H1 (cell line): ENCODE data around the gene NUP107. TPM values are rescaled to one million over a fixed set of nuclear protein-coding genes. Genes with fewer than 3 reads are reported as not detected.

Source experiments
- CTCF ChIA-PET: fragments of 300-600 bp; sonication (Branson Sonifier 250); formaldehyde crosslinking; loops from one replicate; lab custom pipeline; 2021; ENCODE audit not compliant: partially characterized antibody; lab: Charles Lee
- POLR2A ChIA-PET: fragments of 300-600 bp; sonication (Branson Sonifier 250); formaldehyde crosslinking; loops from one replicate; lab custom pipeline; 2021; ENCODE audit warnings: inconsistent platforms; ENCODE audit not compliant: partially characterized antibody; lab: Charles Lee
- DNase-seq, 2 experiments: peaks; one replicate each; pipeline versions ENCODE4 v3.0.0 to v3.0.0-alpha.2; 2010 to 2022; ENCODE audit warnings: low spot score in 2 of 2, low read depth in 1 of 2, mixed read lengths in 1 of 2
- FAIRE-seq: peaks from 2 replicates; lab custom pipeline; 2011; peaks lifted over from hg19 to GRCh38; lab: Jason Lieb, UNC
- H2AFZ ChIP-seq: 2 replicates; pipeline ENCODE4 v1.8.1; 2012; ENCODE audit warnings: low read length, inconsistent platforms
- H2AK5ac ChIP-seq: 2 replicates; pipeline ENCODE4 v1.6.1; 2013; ENCODE audit warnings: low read depth, low read length
- H2BK120ac ChIP-seq: replicated peaks from 2 replicates; pipeline ENCODE3; 2013; ENCODE audit warnings: low read depth, low read length, inconsistent platforms
- H2BK12ac ChIP-seq: 2 replicates; pipeline ENCODE4 v1.6.1; 2013; ENCODE audit warnings: low read depth, low read length
- H2BK15ac ChIP-seq: 2 replicates; pipeline ENCODE4 v1.6.1; 2013; ENCODE audit warnings: low read length
- H2BK20ac ChIP-seq: 2 replicates; pipeline ENCODE4 v1.6.1; 2013; ENCODE audit warnings: low read length
- H2BK5ac ChIP-seq: 2 replicates; pipeline ENCODE4 v1.6.1; 2013; ENCODE audit warnings: low read depth, low read length
- H3K14ac ChIP-seq: 2 replicates; pipeline ENCODE4 v1.6.1; 2013; ENCODE audit warnings: inconsistent platforms; ENCODE audit not compliant: insufficient read length
- H3K18ac ChIP-seq: 2 replicates; pipeline ENCODE4 v1.6.1; 2013; ENCODE audit warnings: low read length; ENCODE audit errors: extremely low read depth
- H3K23ac ChIP-seq: 2 replicates; pipeline ENCODE4 v1.6.1; 2013; ENCODE audit warnings: inconsistent platforms; ENCODE audit not compliant: insufficient read length
- H3K23me2 ChIP-seq: 2 replicates; pipeline ENCODE4 v1.6.1; 2013; ENCODE audit warnings: low read depth, low read length
- H3K27ac ChIP-seq: 2 replicates; pipeline ENCODE4 v1.6.1; 2011; ENCODE audit warnings: low read depth, low read length, inconsistent platforms
- H3K27me3 ChIP-seq, 4 experiments: replicated peaks in 1 of 4; 1 replicate in 1 of 4; 2 replicates in 3 of 4; pipeline versions ENCODE4 v1.6.1 to v1.8.1; 2011 to 2013; ENCODE audit warnings: low read length in 3 of 4, mild to moderate bottlenecking in 3 of 4, inconsistent platforms in 2 of 4, mixed read lengths in 2 of 4, moderate library complexity in 1 of 4; ENCODE audit not compliant: control insufficient read depth in 3 of 4, insufficient read depth in 3 of 4; ENCODE audit errors: extremely low read depth in 1 of 4
- H3K36me3 ChIP-seq, 4 experiments: 2 replicates each; pipeline versions ENCODE4 v1.6.1 to v1.8.1; 2011 to 2013; ENCODE audit warnings: mild to moderate bottlenecking in 4 of 4, low read length in 3 of 4, moderate library complexity in 2 of 4, control low read depth in 1 of 4, inconsistent platforms in 1 of 4; ENCODE audit not compliant: insufficient read depth in 4 of 4, control insufficient read depth in 2 of 4
- H3K4ac ChIP-seq: replicated peaks from 2 replicates; pipeline ENCODE3; 2013; ENCODE audit warnings: low read length, low read depth, mixed read lengths, inconsistent platforms; ENCODE audit not compliant: insufficient read length
- H3K4me1 ChIP-seq, 4 experiments: replicated peaks in 1 of 4; 1 replicate in 1 of 4; 2 replicates in 3 of 4; pipeline versions ENCODE4 v1.6.1 to v1.8.1; 2011 to 2013; ENCODE audit warnings: low read length in 3 of 4, inconsistent platforms in 2 of 4, mixed read lengths in 1 of 4; ENCODE audit not compliant: insufficient read depth in 4 of 4, control insufficient read depth in 3 of 4
- H3K4me2 ChIP-seq, 2 experiments: 2 replicates each; pipeline versions ENCODE4 v1.6.1 to v1.8.1; 2011 to 2013; ENCODE audit warnings: low read depth in 2 of 2, low read length in 2 of 2, control low read depth in 1 of 2, inconsistent platforms in 1 of 2, mild to moderate bottlenecking in 1 of 2; ENCODE audit not compliant: insufficient read depth in 1 of 2
- H3K4me3 ChIP-seq, 4 experiments: fragments of 200-600, 300-600 bp in 1 of 4; sonication (generic), shearing (Covaris generic), sonication (Bioruptor Twin) in 1 of 4; 2 replicates each; pipeline versions ENCODE4 v1.5.1 to v1.8.1; 2011 to 2016; ENCODE audit warnings: low read length in 4 of 4, low read depth in 3 of 4, control low read depth in 2 of 4, inconsistent platforms in 2 of 4, mild to moderate bottlenecking in 2 of 4, mixed read lengths in 1 of 4, moderate library complexity in 1 of 4; ENCODE audit not compliant: insufficient read depth in 2 of 4; ENCODE audit errors: extremely low read depth in 1 of 4
- H3K56ac ChIP-seq: replicated peaks from 2 replicates; pipeline ENCODE3; 2013; ENCODE audit warnings: low read depth, mild to moderate bottlenecking, mixed read lengths, low read length, inconsistent platforms; ENCODE audit not compliant: insufficient read length
- H3K79me1 ChIP-seq: 2 replicates; pipeline ENCODE4 v1.6.1; 2013; ENCODE audit warnings: low read depth, low read length, control low read depth
- H3K79me2 ChIP-seq, 2 experiments: 2 replicates each; pipeline versions ENCODE4 v1.6.1 to v1.8.1; 2012 to 2013; ENCODE audit warnings: low read length in 2 of 2, mild to moderate bottlenecking in 2 of 2, inconsistent platforms in 1 of 2; ENCODE audit not compliant: insufficient read depth in 2 of 2, control insufficient read depth in 1 of 2
- H3K9ac ChIP-seq, 4 experiments: replicated peaks in 1 of 4; 1 replicate in 1 of 4; 2 replicates in 3 of 4; pipeline versions ENCODE4 v1.6.1 to v1.8.1; 2011 to 2013; ENCODE audit warnings: low read depth in 3 of 4, low read length in 3 of 4, control low read depth in 2 of 4, mild to moderate bottlenecking in 2 of 4, moderate library complexity in 2 of 4, inconsistent platforms in 1 of 4; ENCODE audit errors: extremely low read depth in 1 of 4
- H3K9me3 ChIP-seq, 2 experiments: 2 replicates each; pipeline versions ENCODE4 v1.6.1 to v1.8.1; 2012 to 2013; ENCODE audit warnings: mild to moderate bottlenecking in 2 of 2, moderate library complexity in 2 of 2, control low read depth in 1 of 2, inconsistent platforms in 1 of 2, low read depth in 1 of 2, low read length in 1 of 2, mixed read lengths in 1 of 2; ENCODE audit not compliant: insufficient read depth in 2 of 2
- H4K20me1 ChIP-seq, 2 experiments: replicated peaks in 1 of 2; 2 replicates each; pipeline versions ENCODE3 to v1.8.1; 2011 to 2013; ENCODE audit warnings: inconsistent platforms in 2 of 2, low read length in 2 of 2, mild to moderate bottlenecking in 1 of 2; ENCODE audit not compliant: insufficient read depth in 2 of 2, control insufficient read depth in 1 of 2
- H4K5ac ChIP-seq: 2 replicates; pipeline ENCODE4 v1.6.1; 2013; ENCODE audit warnings: low read length, low read depth, mixed read lengths, inconsistent platforms; ENCODE audit not compliant: insufficient read length
- H4K8ac ChIP-seq: 2 replicates; pipeline ENCODE4 v1.8.0; 2013; ENCODE audit warnings: mild to moderate bottlenecking, moderate library complexity, low read length, inconsistent platforms; ENCODE audit not compliant: insufficient read depth; ENCODE audit errors: extremely low read depth
- H4K91ac ChIP-seq: replicated peaks from 2 replicates; pipeline ENCODE3; 2013; ENCODE audit warnings: low read length, mixed read lengths, inconsistent platforms; ENCODE audit not compliant: insufficient read length
- ATF2 ChIP-seq: IDR thresholded peaks from 2 replicates; pipeline ENCODE4 v1.6.1; 2012; ENCODE audit warnings: low read length, inconsistent platforms
- ATF3 ChIP-seq: IDR thresholded peaks from 2 replicates; pipeline ENCODE4 v1.6.1; 2011; ENCODE audit warnings: low read depth, mild to moderate bottlenecking, low read length; ENCODE audit not compliant: insufficient read depth
- CBX5 ChIP-seq: fragments of 300-800, 300-1000 bp; sonication (generic); IDR thresholded peaks from 2 replicates; pipeline ENCODE4 v1.7.1; 2016; ENCODE audit warnings: antibody characterized with exemption, low read length, low read depth
- EGR1 ChIP-seq: IDR thresholded peaks from 2 replicates; pipeline ENCODE4 v1.6.1; 2011; ENCODE audit warnings: low read depth, low read length, borderline replicate concordance
- HDAC2 ChIP-seq, 2 experiments: fragments of 300-600 bp in 1 of 2; sonication (generic) in 1 of 2; IDR thresholded peaks; 2 replicates each; pipeline ENCODE4 v1.6.1; 2011 to 2012; ENCODE audit warnings: low read depth in 2 of 2, low read length in 2 of 2, mild to moderate bottlenecking in 2 of 2, moderate library complexity in 2 of 2, borderline replicate concordance in 1 of 2, inconsistent platforms in 1 of 2
- POLR2A ChIP-seq, 2 experiments: IDR thresholded peaks; 1 replicate in 1 of 2; 2 replicates in 1 of 2; pipeline ENCODE4 v1.6.1; 2011; ENCODE audit warnings: low read depth in 2 of 2, low read length in 2 of 2, mild to moderate bottlenecking in 2 of 2; ENCODE audit errors: control extremely low read depth in 1 of 2
- POU5F1 ChIP-seq: IDR thresholded peaks from 2 replicates; pipeline ENCODE4 v1.6.1; 2011; ENCODE audit warnings: low read depth, mild to moderate bottlenecking, low read length, moderate library complexity
- RAD21 ChIP-seq, 2 experiments: IDR thresholded peaks in 1 of 2; conservative IDR thresholded peaks in 1 of 2; 2 replicates each; pipeline ENCODE4 v1.6.1; 2011; ENCODE audit warnings: low read depth in 2 of 2, low read length in 2 of 2, improper control_type of control experiment in 1 of 2, inconsistent platforms in 1 of 2, mild to moderate bottlenecking in 1 of 2, moderate library complexity in 1 of 2
- SUZ12 ChIP-seq: fragments of 200-600 bp; sonication (generic); IDR thresholded peaks from 2 replicates; pipeline ENCODE4 v1.6.1; 2012; ENCODE audit warnings: mild to moderate bottlenecking, inconsistent platforms, low read length, moderate library complexity, mixed read lengths
- TAF1 ChIP-seq: IDR thresholded peaks from 2 replicates; pipeline ENCODE4 v1.6.1; 2011; ENCODE audit warnings: mild to moderate bottlenecking, low read depth, low read length
- TAF7 ChIP-seq: optimal IDR thresholded peaks from 2 replicates; pipeline ENCODE3; 2011; ENCODE audit warnings: low read depth, mild to moderate bottlenecking, inconsistent platforms, low read length, moderate library complexity, borderline replicate concordance
- TBP ChIP-seq: IDR thresholded peaks from 2 replicates; pipeline ENCODE4 v1.6.1; 2011; ENCODE audit warnings: low read depth, low read length, improper control_type of control experiment
- WGBS, 2 experiments: shearing (Covaris generic) in 1 of 2; methylation state at CpG; one replicate each; pipeline versions ENCODE4 v1.1.6 to v1.1.7; 2013 to 2015; ENCODE audit warnings: low lambda C conversion rate in 2 of 2, mixed read lengths in 2 of 2, inconsistent platforms in 1 of 2, low coverage in 1 of 2, missing lambda C conversion rate in 1 of 2; ENCODE audit not compliant: insufficient replicate concordance in 2 of 2, insufficient coverage in 1 of 2, insufficient read length in 1 of 2; ENCODE audit errors: extremely low coverage in 1 of 2, missing lambda C conversion rate in 1 of 2; 5-methylcytosine and 5-hydroxymethylcytosine counted together
- polyA plus RNA-seq, 7 experiments: library from polyadenylated mRNA; depleted of rRNA in 3 of 7; stranded (reverse) in 5 of 7; unstranded in 2 of 7; fragments of >200 nt in 5 of 7; fragments of 200-250 nt in 2 of 7; gene quantifications; 1 replicate in 5 of 7; 2 replicates in 1 of 7; 4 replicates in 1 of 7; pipeline versions ENCODE4 v1.2.1 to v1.2.3, GENCODE V29; 2011 to 2013; ENCODE audit warnings: missing spikeins in 2 of 7, mixed read lengths in 2 of 7
- total RNA-seq: library from RNA; stranded (reverse); fragmentation: NEBNext Ultra II Directional; extraction: Animal tissue kit (Norgen Biotek cat#: 25700); gene quantifications from 2 replicates; pipeline ENCODE4 v1.2.1, GENCODE V29; 2021

The NUP107 gene
- total and polyA plus RNA-seq, 2 of the 8 experiments (the other 6 are each of a cell fraction or from before 2014, with no cell fraction given) = 46.1 to 141 TPM

GRCh38 chr12:68639396-68639767 is 47.4 kb upstream of the NUP107 start:
- H2BK12ac ChIP-seq = no peak overlapping the region
- no peak overlapping the region for H3K14ac ChIP-seq
- H3K27ac ChIP-seq = no peak overlapping the region
- H3K4me3 ChIP-seq = no peak overlapping the region
- H3K18ac ChIP-seq = no peak overlapping the region
- H3K36me3 ChIP-seq = no peaks in the 10 kb centered on the region
- H3K4ac ChIP-seq = no peak overlapping the region
- peaks cover 4% of the 10 kb centered on the region in 2 experiments for H4K20me1 ChIP-seq
- no peak overlapping the region for H3K56ac ChIP-seq
- H3K79me2 ChIP-seq = peaks cover 0 to 90% of the 10 kb centered on the region in 2 experiments; a peak in 2 of 4 replicates
- H3K23ac ChIP-seq = no peak overlapping the region
- no peak overlapping the region for H4K8ac ChIP-seq
- H3K4me1 ChIP-seq = no peaks in the 10 kb centered on the region
- no peak overlapping the region for H3K9ac ChIP-seq
- DNase-seq (no peak), FAIRE-seq (no peak)
- H2BK5ac ChIP-seq = no peak overlapping the region
- POLR2A ChIA-PET = no interaction called here
- no peak overlapping the region for H4K5ac ChIP-seq
- H2AFZ ChIP-seq = no peak overlapping the region
- H2BK20ac ChIP-seq = no peak overlapping the region
- H3K27me3 ChIP-seq = no peaks in the 10 kb centered on the region
- H3K4me2 ChIP-seq = no peak overlapping the region
- CTCF ChIA-PET = interaction anchor here (1.0 kb wide), 2 partner anchors 11 to 17 kb away, joined by 3 read pairs; no protein-coding TSS in a partner anchor
- 96% methylated on average over 1 of the region's 1 CpG; no CpG with 5 or more reads in 1 of the 2 experiments for WGBS, 2 experiments
- H2AK5ac ChIP-seq = no peak overlapping the region
- no peaks in the 10 kb centered on the region for H3K23me2 ChIP-seq
- no peak overlapping the region for H2BK120ac ChIP-seq
- 0 out of 2 replicates have a peak, but pooled peaks cover 3% of the 10 kb centered on the region for H3K79me1 ChIP-seq
- H4K91ac ChIP-seq = no peak overlapping the region
- no peak overlapping the region for H2BK15ac ChIP-seq
- H3K9me3 ChIP-seq = no peaks in the 10 kb centered on the region
- TF ChIP-seq RAD21 (IDR thresholded peaks at IDR 0.05 in 1 of 2, conservative IDR thresholded peaks at IDR 0.05 in 1 of 2; ENCODE audit: low read depth in 2 of 2, low read length in 2 of 2) (no peak), ATF2 (no peak), HDAC2 (IDR thresholded peaks at IDR 0.05; ENCODE audit: borderline replicate concordance in 1 of 2, low read depth in 2 of 2, low read length in 2 of 2) (no peak), ATF3 (no peak), EGR1 (no peak), TBP (no peak), CBX5 (no peak), POLR2A (IDR thresholded peaks at IDR 0.05; ENCODE audit: control extremely low read depth in 1 of 2, low read depth in 2 of 2, low read length in 2 of 2) (no peak), SUZ12 (no peak), TAF7 (no peak), TAF1 (no peak), POU5F1 (no peak)
